GM23338 (cell line): ENCODE results near the gene DYNC2H1. TPM values are rescaled to one million over a fixed set of nuclear protein-coding genes. Genes with fewer than 3 reads are reported as not detected.

Source experiments
- ATAC-seq: fragments of 200-7000 bp; cut with Tn5 transposase; 3 replicates; pipeline ENCODE4 v1.9.1; 2020
- DNase-seq: peaks from one replicate; pipeline ENCODE4 v3.0.0-alpha.2; 2015; ENCODE audit warnings: low spot score
- H2AFZ ChIP-seq: fragments of 200-600 bp; sonication (generic); 2 replicates; pipeline ENCODE4 v1.8.0; 2016; ENCODE audit warnings: antibody characterized with exemption, mild to moderate bottlenecking, moderate library complexity
- H3F3A ChIP-seq: fragments of 200-600 bp; sonication (generic); replicated peaks from 2 replicates; pipeline ENCODE4 v1.8.0; 2017; ENCODE audit warnings: antibody characterized with exemption, mixed run types, low read depth
- H3K27ac ChIP-seq: fragments of 200-600 bp; sonication (generic); 2 replicates; pipeline ENCODE4 v1.6.1; 2016; ENCODE audit warnings: low read depth
- H3K27me3 ChIP-seq: fragments of 200-600 bp; sonication (generic); 2 replicates; pipeline ENCODE4 v1.8.0; 2016; ENCODE audit warnings: mild to moderate bottlenecking, mixed run types, moderate library complexity; ENCODE audit not compliant: insufficient read depth
- H3K36me3 ChIP-seq: fragments of 200-600 bp; sonication (generic); 2 replicates; pipeline ENCODE4 v1.8.0; 2016; ENCODE audit warnings: mild to moderate bottlenecking; ENCODE audit not compliant: insufficient read depth
- H3K4me1 ChIP-seq: fragments of 200-600 bp; sonication (generic); 2 replicates; pipeline ENCODE4 v1.8.0; 2016; ENCODE audit warnings: mild to moderate bottlenecking, moderate library complexity; ENCODE audit not compliant: insufficient read depth
- H3K4me2 ChIP-seq: fragments of 200-600 bp; sonication (generic); 2 replicates; pipeline ENCODE4 v1.7.1; 2017; ENCODE audit warnings: mixed run types
- H3K4me3 ChIP-seq: fragments of 200-600 bp; sonication (generic); 2 replicates; pipeline ENCODE4 v1.6.1; 2016; ENCODE audit warnings: mixed run types
- H3K79me2 ChIP-seq: fragments of 200-600 bp; sonication (generic); replicated peaks from 2 replicates; pipeline ENCODE4 v1.8.0; 2017; ENCODE audit warnings: mild to moderate bottlenecking; ENCODE audit not compliant: insufficient read depth
- H3K9me2 ChIP-seq: fragments of 200-600 bp; sonication (generic); 2 replicates; pipeline ENCODE4 v1.8.0; 2017; ENCODE audit not compliant: insufficient read depth
- H4K20me1 ChIP-seq: fragments of 200-600 bp; sonication (generic); replicated peaks from 2 replicates; pipeline ENCODE4 v1.8.0; 2017; ENCODE audit warnings: mild to moderate bottlenecking; ENCODE audit not compliant: insufficient read depth
- H3K27ac Mint-ChIP-seq: 2 replicates; pipeline ENCODE4 v1.8.0; 2020; ENCODE audit warnings: inconsistent platforms, mild to moderate bottlenecking, moderate library complexity, mixed read lengths
- H3K27me3 Mint-ChIP-seq: 3 replicates; pipeline ENCODE4 v1.8.0; 2022; ENCODE audit warnings: low read depth, mild to moderate bottlenecking, moderate library complexity, mixed read lengths, inconsistent platforms; ENCODE audit not compliant: insufficient read depth, poor library complexity
- H3K36me3 Mint-ChIP-seq: 3 replicates; pipeline ENCODE4 v1.8.0; 2021; ENCODE audit warnings: low read depth, mild to moderate bottlenecking, inconsistent platforms, moderate library complexity, mixed read lengths
- H3K4me1 Mint-ChIP-seq: 3 replicates; pipeline ENCODE4 v1.8.0; 2020; ENCODE audit warnings: mild to moderate bottlenecking, inconsistent platforms, mixed read lengths
- H3K4me3 Mint-ChIP-seq: 3 replicates; pipeline ENCODE4 v1.8.0; 2021; ENCODE audit warnings: moderate library complexity, mild to moderate bottlenecking, inconsistent platforms, mixed read lengths
- H3K9me3 Mint-ChIP-seq: 3 replicates; pipeline ENCODE4 v1.8.0; 2020; ENCODE audit warnings: moderate library complexity, mild to moderate bottlenecking, inconsistent platforms, mixed read lengths
- CREB1 ChIP-seq: fragments of 250-450 bp; sonication (Bioruptor Pico); IDR thresholded peaks from 2 replicates; pipeline ENCODE4 v1.5.0; 2020; ENCODE audit warnings: low read depth, mild to moderate bottlenecking, moderate library complexity
- EZH2 ChIP-seq: fragments of 200-600 bp; sonication (generic); IDR thresholded peaks from one replicate; pipeline ENCODE4 v1.8.0; 2017; ENCODE audit warnings: antibody characterized with exemption, mild to moderate bottlenecking, low read depth; ENCODE audit not compliant: unreplicated experiment
- EZH2phosphoT487 ChIP-seq: fragments of 200-600 bp; sonication (generic); IDR thresholded peaks from one replicate; pipeline ENCODE4 v1.8.1; 2018; ENCODE audit warnings: antibody characterized with exemption; ENCODE audit not compliant: unreplicated experiment
- JUNB ChIP-seq: IDR thresholded peaks from one replicate; pipeline ENCODE4 v1.6.1; 2016; ENCODE audit warnings: antibody characterized with exemption; ENCODE audit not compliant: unreplicated experiment
- NANOG ChIP-seq: IDR thresholded peaks from 2 replicates; pipeline ENCODE4 v1.6.1; 2016; ENCODE audit warnings: antibody characterized with exemption, borderline replicate concordance
- POLR2AphosphoS5 ChIP-seq: IDR thresholded peaks from 2 replicates; pipeline ENCODE4 v1.6.1; 2016; ENCODE audit warnings: antibody characterized with exemption, low read depth
- STAT1 ChIP-seq: IDR thresholded peaks from one replicate; pipeline ENCODE4 v1.6.1; 2016; ENCODE audit warnings: antibody characterized with exemption; ENCODE audit not compliant: unreplicated experiment
- ZNF114 ChIP-seq: fragments of 250-450 bp; sonication (Bioruptor Pico); IDR thresholded peaks from 2 replicates; pipeline ENCODE4 v1.5.0; 2020; ENCODE audit warnings: mild to moderate bottlenecking, moderate library complexity
- ZNF331 ChIP-seq: fragments of 250-450 bp; sonication (Bioruptor Pico); IDR thresholded peaks from 2 replicates; pipeline ENCODE4 v1.5.0; 2020; ENCODE audit warnings: low read depth, mild to moderate bottlenecking, moderate library complexity
- polyA plus RNA-seq: library from polyadenylated mRNA; unstranded; fragments of >200 nt; fragmentation: Nextera tagmentation; extraction: Ambion mirVana; gene quantifications from 2 replicates; pipeline ENCODE4 v1.2.1, GENCODE V29; 2016
- total RNA-seq: library from RNA; depleted of rRNA; stranded (reverse); fragments of >200 nt; shearing (Covaris generic); gene quantifications from 2 replicates; pipeline ENCODE4 v1.2.3, GENCODE V29; 2014
- TF ChIP-seq, protein P1 (sequence below): IDR thresholded peaks from 2 replicates; pipeline ENCODE4 v1.6.1; 2016; ENCODE audit warnings: antibody characterized with exemption
- TF ChIP-seq, protein P2 (sequence below): IDR thresholded peaks from one replicate; pipeline ENCODE4 v1.6.1; 2018; ENCODE audit warnings: antibody characterized with exemption; ENCODE audit not compliant: unreplicated experiment
- TF ChIP-seq, protein P3 (sequence below): fragments of 250-450 bp; sonication (Bioruptor Pico); IDR thresholded peaks from 2 replicates; pipeline ENCODE4 v1.5.0; 2020; ENCODE audit warnings: mild to moderate bottlenecking, moderate library complexity
- TF ChIP-seq, protein P4 (sequence below), 2 experiments: fragments of 200-600 bp in 1 of 2; sonication (generic) in 1 of 2; conservative IDR thresholded peaks; 2 replicates each; pipeline versions ENCODE4 v1.5.1 to v1.6.1; 2016 to 2017; ENCODE audit warnings: antibody characterized with exemption in 2 of 2, low read depth in 2 of 2, mild to moderate bottlenecking in 2 of 2, moderate library complexity in 1 of 2

DYNC2H1 gene
- total and polyA plus RNA-seq, 2 experiments from 2014 or later = 19.3 to 22.5 TPM

DNA sequence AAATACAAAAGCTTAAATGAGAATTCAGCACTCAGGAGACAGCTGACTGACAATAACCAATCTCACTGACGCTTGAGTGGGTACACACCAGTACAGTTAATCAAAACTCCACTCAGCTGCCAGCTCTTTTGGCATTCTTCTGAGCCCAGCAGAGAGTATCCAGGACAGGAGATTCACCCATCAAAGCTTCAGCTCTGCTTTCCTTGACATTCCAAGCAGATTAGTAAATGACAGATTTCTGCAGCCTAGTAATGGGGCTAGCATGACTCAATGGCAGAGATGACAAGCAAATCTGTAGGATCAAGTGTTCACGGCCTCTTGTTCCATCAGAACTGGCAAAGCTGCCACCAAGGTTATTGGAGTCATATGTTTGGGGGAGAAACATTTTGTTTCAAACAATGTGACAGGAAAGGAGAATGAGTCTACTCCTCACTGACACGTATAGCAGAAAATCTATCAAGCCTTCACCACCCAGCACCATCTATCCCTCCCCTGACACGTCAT lies 420.0 kb downstream of the DYNC2H1 start:
- H3K4me3 Mint-ChIP-seq = no peak overlapping the region
- Histone ChIP-seq H3K27ac (no peak overlapping the region), H2AFZ (no peak overlapping the region)

More for the DNA sequence above, 420.0 kb downstream of the DYNC2H1 start:
- Mint-ChIP-seq H3K4me1 (peaks cover 9% of the 10 kb centered on the region), H3K27ac (no peak overlapping the region), H3K9me3 (no peaks in the 10 kb centered on the region), H3K27me3 (no peaks in the 10 kb centered on the region), H3K36me3 (no peaks in the 10 kb centered on the region)
- DNase-seq = no peak
- no peaks in the 10 kb centered on the region for H3F3A ChIP-seq
- no peak for ATAC-seq
- H3K36me3 ChIP-seq = no peaks in the 10 kb centered on the region
- H3K4me3 ChIP-seq = no peak overlapping the region
- H3K79me2 ChIP-seq = no peaks in the 10 kb centered on the region
- no peaks in the 10 kb centered on the region for H3K9me2 ChIP-seq
- H3K4me2 ChIP-seq = no peak overlapping the region
- H4K20me1 ChIP-seq = no peaks in the 10 kb centered on the region
- no peaks in the 10 kb centered on the region for H3K27me3 ChIP-seq
- TF ChIP-seq, protein P1, sequence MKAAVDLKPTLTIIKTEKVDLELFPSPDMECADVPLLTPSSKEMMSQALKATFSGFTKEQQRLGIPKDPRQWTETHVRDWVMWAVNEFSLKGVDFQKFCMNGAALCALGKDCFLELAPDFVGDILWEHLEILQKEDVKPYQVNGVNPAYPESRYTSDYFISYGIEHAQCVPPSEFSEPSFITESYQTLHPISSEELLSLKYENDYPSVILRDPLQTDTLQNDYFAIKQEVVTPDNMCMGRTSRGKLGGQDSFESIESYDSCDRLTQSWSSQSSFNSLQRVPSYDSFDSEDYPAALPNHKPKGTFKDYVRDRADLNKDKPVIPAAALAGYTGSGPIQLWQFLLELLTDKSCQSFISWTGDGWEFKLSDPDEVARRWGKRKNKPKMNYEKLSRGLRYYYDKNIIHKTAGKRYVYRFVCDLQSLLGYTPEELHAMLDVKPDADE = no peak
- TF ChIP-seq, protein P2, sequence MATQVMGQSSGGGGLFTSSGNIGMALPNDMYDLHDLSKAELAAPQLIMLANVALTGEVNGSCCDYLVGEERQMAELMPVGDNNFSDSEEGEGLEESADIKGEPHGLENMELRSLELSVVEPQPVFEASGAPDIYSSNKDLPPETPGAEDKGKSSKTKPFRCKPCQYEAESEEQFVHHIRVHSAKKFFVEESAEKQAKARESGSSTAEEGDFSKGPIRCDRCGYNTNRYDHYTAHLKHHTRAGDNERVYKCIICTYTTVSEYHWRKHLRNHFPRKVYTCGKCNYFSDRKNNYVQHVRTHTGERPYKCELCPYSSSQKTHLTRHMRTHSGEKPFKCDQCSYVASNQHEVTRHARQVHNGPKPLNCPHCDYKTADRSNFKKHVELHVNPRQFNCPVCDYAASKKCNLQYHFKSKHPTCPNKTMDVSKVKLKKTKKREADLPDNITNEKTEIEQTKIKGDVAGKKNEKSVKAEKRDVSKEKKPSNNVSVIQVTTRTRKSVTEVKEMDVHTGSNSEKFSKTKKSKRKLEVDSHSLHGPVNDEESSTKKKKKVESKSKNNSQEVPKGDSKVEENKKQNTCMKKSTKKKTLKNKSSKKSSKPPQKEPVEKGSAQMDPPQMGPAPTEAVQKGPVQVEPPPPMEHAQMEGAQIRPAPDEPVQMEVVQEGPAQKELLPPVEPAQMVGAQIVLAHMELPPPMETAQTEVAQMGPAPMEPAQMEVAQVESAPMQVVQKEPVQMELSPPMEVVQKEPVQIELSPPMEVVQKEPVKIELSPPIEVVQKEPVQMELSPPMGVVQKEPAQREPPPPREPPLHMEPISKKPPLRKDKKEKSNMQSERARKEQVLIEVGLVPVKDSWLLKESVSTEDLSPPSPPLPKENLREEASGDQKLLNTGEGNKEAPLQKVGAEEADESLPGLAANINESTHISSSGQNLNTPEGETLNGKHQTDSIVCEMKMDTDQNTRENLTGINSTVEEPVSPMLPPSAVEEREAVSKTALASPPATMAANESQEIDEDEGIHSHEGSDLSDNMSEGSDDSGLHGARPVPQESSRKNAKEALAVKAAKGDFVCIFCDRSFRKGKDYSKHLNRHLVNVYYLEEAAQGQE = no peak
- TF ChIP-seq STAT1 (no peak), JUNB (no peak), CREB1 (CRISPR knock-in tag) (no peak), ZNF114 (CRISPR knock-in tag) (no peak), NANOG (no peak), EZH2phosphoT487 (no peak), POLR2AphosphoS5 (no peak), ZNF331 (CRISPR knock-in tag) (no peak), EZH2 (no peak)
- TF ChIP-seq, protein P3, sequence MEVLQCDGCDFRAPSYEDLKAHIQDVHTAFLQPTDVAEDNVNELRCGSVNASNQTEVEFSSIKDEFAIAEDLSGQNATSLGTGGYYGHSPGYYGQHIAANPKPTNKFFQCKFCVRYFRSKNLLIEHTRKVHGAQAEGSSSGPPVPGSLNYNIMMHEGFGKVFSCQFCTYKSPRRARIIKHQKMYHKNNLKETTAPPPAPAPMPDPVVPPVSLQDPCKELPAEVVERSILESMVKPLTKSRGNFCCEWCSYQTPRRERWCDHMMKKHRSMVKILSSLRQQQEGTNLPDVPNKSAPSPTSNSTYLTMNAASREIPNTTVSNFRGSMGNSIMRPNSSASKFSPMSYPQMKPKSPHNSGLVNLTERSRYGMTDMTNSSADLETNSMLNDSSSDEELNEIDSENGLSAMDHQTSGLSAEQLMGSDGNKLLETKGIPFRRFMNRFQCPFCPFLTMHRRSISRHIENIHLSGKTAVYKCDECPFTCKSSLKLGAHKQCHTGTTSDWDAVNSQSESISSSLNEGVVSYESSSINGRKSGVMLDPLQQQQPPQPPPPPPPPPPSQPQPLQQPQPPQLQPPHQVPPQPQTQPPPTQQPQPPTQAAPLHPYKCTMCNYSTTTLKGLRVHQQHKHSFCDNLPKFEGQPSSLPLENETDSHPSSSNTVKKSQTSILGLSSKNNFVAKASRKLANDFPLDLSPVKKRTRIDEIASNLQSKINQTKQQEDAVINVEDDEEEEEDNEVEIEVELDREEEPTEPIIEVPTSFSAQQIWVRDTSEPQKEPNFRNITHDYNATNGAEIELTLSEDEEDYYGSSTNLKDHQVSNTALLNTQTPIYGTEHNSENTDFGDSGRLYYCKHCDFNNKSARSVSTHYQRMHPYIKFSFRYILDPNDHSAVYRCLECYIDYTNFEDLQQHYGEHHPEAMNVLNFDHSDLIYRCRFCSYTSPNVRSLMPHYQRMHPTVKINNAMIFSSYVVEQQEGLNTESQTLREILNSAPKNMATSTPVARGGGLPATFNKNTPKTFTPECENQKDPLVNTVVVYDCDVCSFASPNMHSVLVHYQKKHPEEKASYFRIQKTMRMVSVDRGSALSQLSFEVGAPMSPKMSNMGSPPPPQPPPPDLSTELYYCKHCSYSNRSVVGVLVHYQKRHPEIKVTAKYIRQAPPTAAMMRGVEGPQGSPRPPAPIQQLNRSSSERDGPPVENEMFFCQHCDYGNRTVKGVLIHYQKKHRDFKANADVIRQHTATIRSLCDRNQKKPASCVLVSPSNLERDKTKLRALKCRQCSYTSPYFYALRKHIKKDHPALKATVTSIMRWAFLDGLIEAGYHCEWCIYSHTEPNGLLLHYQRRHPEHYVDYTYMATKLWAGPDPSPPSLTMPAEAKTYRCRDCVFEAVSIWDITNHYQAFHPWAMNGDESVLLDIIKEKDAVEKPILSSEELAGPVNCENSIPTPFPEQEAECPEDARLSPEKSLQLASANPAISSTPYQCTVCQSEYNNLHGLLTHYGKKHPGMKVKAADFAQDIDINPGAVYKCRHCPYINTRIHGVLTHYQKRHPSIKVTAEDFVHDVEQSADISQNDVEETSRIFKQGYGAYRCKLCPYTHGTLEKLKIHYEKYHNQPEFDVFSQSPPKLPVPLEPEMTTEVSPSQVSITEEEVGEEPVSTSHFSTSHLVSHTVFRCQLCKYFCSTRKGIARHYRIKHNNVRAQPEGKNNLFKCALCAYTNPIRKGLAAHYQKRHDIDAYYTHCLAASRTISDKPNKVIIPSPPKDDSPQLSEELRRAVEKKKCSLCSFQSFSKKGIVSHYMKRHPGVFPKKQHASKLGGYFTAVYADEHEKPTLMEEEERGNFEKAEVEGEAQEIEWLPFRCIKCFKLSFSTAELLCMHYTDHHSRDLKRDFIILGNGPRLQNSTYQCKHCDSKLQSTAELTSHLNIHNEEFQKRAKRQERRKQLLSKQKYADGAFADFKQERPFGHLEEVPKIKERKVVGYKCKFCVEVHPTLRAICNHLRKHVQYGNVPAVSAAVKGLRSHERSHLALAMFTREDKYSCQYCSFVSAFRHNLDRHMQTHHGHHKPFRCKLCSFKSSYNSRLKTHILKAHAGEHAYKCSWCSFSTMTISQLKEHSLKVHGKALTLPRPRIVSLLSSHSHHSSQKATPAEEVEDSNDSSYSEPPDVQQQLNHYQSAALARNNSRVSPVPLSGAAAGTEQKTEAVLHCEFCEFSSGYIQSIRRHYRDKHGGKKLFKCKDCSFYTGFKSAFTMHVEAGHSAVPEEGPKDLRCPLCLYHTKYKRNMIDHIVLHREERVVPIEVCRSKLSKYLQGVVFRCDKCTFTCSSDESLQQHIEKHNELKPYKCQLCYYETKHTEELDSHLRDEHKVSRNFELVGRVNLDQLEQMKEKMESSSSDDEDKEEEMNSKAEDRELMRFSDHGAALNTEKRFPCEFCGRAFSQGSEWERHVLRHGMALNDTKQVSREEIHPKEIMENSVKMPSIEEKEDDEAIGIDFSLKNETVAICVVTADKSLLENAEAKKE (CRISPR knock-in tag) = no peak
- TF ChIP-seq, protein P4, sequence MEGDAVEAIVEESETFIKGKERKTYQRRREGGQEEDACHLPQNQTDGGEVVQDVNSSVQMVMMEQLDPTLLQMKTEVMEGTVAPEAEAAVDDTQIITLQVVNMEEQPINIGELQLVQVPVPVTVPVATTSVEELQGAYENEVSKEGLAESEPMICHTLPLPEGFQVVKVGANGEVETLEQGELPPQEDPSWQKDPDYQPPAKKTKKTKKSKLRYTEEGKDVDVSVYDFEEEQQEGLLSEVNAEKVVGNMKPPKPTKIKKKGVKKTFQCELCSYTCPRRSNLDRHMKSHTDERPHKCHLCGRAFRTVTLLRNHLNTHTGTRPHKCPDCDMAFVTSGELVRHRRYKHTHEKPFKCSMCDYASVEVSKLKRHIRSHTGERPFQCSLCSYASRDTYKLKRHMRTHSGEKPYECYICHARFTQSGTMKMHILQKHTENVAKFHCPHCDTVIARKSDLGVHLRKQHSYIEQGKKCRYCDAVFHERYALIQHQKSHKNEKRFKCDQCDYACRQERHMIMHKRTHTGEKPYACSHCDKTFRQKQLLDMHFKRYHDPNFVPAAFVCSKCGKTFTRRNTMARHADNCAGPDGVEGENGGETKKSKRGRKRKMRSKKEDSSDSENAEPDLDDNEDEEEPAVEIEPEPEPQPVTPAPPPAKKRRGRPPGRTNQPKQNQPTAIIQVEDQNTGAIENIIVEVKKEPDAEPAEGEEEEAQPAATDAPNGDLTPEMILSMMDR (conservative IDR thresholded peaks at IDR 0.05; ENCODE audit: low read depth in 2 of 2) = no peak
- no peaks in the 10 kb centered on the region for H3K4me1 ChIP-seq
